HG02588 (cell line): ENCODE results near the gene B3GAT3.
"Not testable (repeated sequence)": the region's sequence is repeated elsewhere in the genome, so short reads cannot be mapped to it uniquely, and the experiment has no call there.

Experiments
- ATAC-seq: cut with Tn5 transposase; IDR thresholded peaks from one replicate; pipeline ENCODE4 v1.9.1; 2021; ENCODE audit warnings: mild to moderate bottlenecking, moderate library complexity; ENCODE audit not compliant: unreplicated experiment

The B3GAT3 gene

GRCh38 chr11:62645946-62646824 is 24.4 kb upstream of the B3GAT3 start, which contains the start of gene GANAB:
Gene GANAB (minus strand): TSS chr11:62646613. CDS start chr11:62646599, 14 bp downstream.
- peak; percentile 83 for ATAC-seq

- no peak for ATAC-seq
These were observed 23.8 kb upstream of the B3GAT3 start for GRCh38 chr11:62645671-62645945.

GRCh38 chr11:62644220-62644619 is 22.4 kb upstream of the B3GAT3 start:
- no peak for ATAC-seq

GRCh38 chr11:62632492-62632891 is 10.7 kb upstream of the B3GAT3 start:
- no peak for ATAC-seq

- ATAC-seq, result no peak
These were observed 5.9 kb upstream of the B3GAT3 start for GRCh38 chr11:62627713-62628112.

GRCh38 chr11:62622476-62623089 is 797 bp upstream of the B3GAT3 start:
- no peak for ATAC-seq

- no peak for ATAC-seq
These were observed 689 bp downstream of the B3GAT3 start for GRCh38 chr11:62621027-62621566.

- ATAC-seq, result not testable (repeated sequence)
These were observed 4.8 kb downstream of the B3GAT3 start for GRCh38 chr11:62616957-62617356.

- ATAC-seq, result no peak
These were observed 6.3 kb downstream of the B3GAT3 start for GRCh38 chr11:62615521-62615920.

GRCh38 chr11:62614275-62614674 is 7.5 kb downstream of the B3GAT3 start:
- no peak for ATAC-seq

- ATAC-seq, result no peak
These were observed 8.5 kb downstream of the B3GAT3 start for GRCh38 chr11:62613291-62613778.

GRCh38 chr11:62612366-62613290 is 9.2 kb downstream of the B3GAT3 start, which contains the start of the genes EML3 and ROM1:
Gene EML3 (minus strand): TSS chr11:62612775. CDS start chr11:62612457, 318 bp downstream.
Gene ROM1 (plus strand): TSS chr11:62613257. CDS start chr11:62613282, 25 bp downstream.
- ATAC-seq, result peak; percentile 64

- ATAC-seq, result peak; percentile 2
These were observed 10.0 kb downstream of the B3GAT3 start for GRCh38 chr11:62611705-62612365.

- no peak for ATAC-seq
These were observed 10.7 kb downstream of the B3GAT3 start for GRCh38 chr11:62610814-62611704.

- no peak for ATAC-seq
These were observed 11.4 kb downstream of the B3GAT3 start for GRCh38 chr11:62610403-62610802.

- ATAC-seq, result no peak
These were observed 13.0 kb downstream of the B3GAT3 start for GRCh38 chr11:62608776-62609175.

- ATAC-seq, result no peak
These were observed 14.1 kb downstream of the B3GAT3 start for GRCh38 chr11:62607714-62608113.

GRCh38 chr11:62605902-62606301 is 15.9 kb downstream of the B3GAT3 start:
- no peak for ATAC-seq

- ATAC-seq, result no peak
These were observed 16.3 kb downstream of the B3GAT3 start for GRCh38 chr11:62605467-62605866.
